Activated CD8-positive, alpha-beta T cell treated with anti-CD3 and anti-CD28 coated beads for 36 hours (primary cell): ENCODE data around the gene DUOXA1. TPM values are rescaled to one million over a fixed set of nuclear protein-coding genes. Genes with fewer than 3 reads are reported as not detected.

Source experiments
- ATAC-seq: fragments of 200-7000 bp; cut with Tn5 transposase; one replicate; pipeline ENCODE4 v1.10.0; 2021; ENCODE audit warnings: mild to moderate bottlenecking, moderate library complexity
- CTCF ChIA-PET: fragments of 350-600 bp; sonication (Branson Sonifier 250); formaldehyde crosslinking; loops from one replicate; lab custom pipeline; 2021; ENCODE audit warnings: antibody characterized with exemption; lab: Charles Lee
- POLR2A ChIA-PET: fragments of 350-600 bp; sonication (Branson Sonifier 250); formaldehyde crosslinking; loops from one replicate; lab custom pipeline; 2021; ENCODE audit warnings: antibody characterized with exemption; lab: Charles Lee
- DNase-seq: peaks from one replicate; pipeline ENCODE4 v3.0.0-alpha.2; 2020
- H3K27ac Mint-ChIP-seq: one replicate; pipeline ENCODE4 v1.8.0; 2021; ENCODE audit warnings: mild to moderate bottlenecking, mixed read lengths
- H3K27me3 Mint-ChIP-seq: one replicate; pipeline ENCODE4 v1.8.0; 2021; ENCODE audit warnings: mixed read lengths
- H3K36me3 Mint-ChIP-seq: one replicate; pipeline ENCODE4 v1.8.0; 2021; ENCODE audit warnings: low read depth, mixed read lengths
- H3K4me1 Mint-ChIP-seq: one replicate; pipeline ENCODE4 v1.8.0; 2021; ENCODE audit warnings: low read depth, mixed read lengths
- H3K4me3 Mint-ChIP-seq: one replicate; pipeline ENCODE4 v1.8.0; 2021; ENCODE audit warnings: mild to moderate bottlenecking, moderate library complexity, mixed read lengths
- H3K9me3 Mint-ChIP-seq: one replicate; pipeline ENCODE4 v1.8.0; 2021; ENCODE audit warnings: mixed read lengths
- CTCF ChIP-seq: fragments of 200-600 bp; IDR thresholded peaks from one replicate; pipeline ENCODE4 v1.8.0; 2022; ENCODE audit warnings: antibody characterized with exemption, mild to moderate bottlenecking
- intact Hi-C: fragments of 100-400 bp; cut with micrococcal nuclease; formaldehyde crosslinking; loops from one replicate; pipeline ENCODE4 v1.10.0; 2022
- total RNA-seq, 2 experiments: library from RNA; stranded (reverse); gene quantifications; one replicate each; pipeline ENCODE4 v1.2.3, GENCODE V29; 2021

Gene DUOXA1
- total RNA-seq, 2 experiments from 2014 or later, result not detected

GRCh38 chr15:45169608-45170480, 40.2 kb upstream of the DUOXA1 start:
- DNase-seq (no peak), ATAC-seq (no peak)
- intact Hi-C loops, result no loop called here
- ChIA-PET POLR2A (interaction anchor here (0.6 to 3.7 kb wide), 3 partner anchors 11 to 24 kb away, joined by 3 to 33 read pairs (median 3); partner anchors contain the start of gene SHF), CTCF (interaction anchor here (1.1 to 8.4 kb wide), 3 partner anchors 11 to 52 kb away, joined by 4 to 131 read pairs (median 6); no protein-coding TSS in a partner anchor)
- Mint-ChIP-seq H3K27me3 (no peaks in the 10 kb centered on the region), H3K4me1 (peaks cover 14% of the 10 kb centered on the region), H3K9me3 (no peaks in the 10 kb centered on the region), H3K36me3 (peaks cover 4% of the 10 kb centered on the region), H3K27ac (no peak overlapping the region), H3K4me3 (no peak overlapping the region)
- TF ChIP-seq CTCF, result no peak

- ATAC-seq (no peak), DNase-seq (no peak)
- ChIA-PET CTCF (interaction anchor here (0.7 to 8.4 kb wide), 7 partner anchors 12 to 106 kb away, joined by 3 to 131 read pairs (median 8); no protein-coding TSS in a partner anchor), POLR2A (interaction anchor here (1.1 to 7.1 kb wide), 4 partner anchors 12 to 32 kb away, joined by 3 to 51 read pairs (median 42); partner anchors contain the start of gene SHF)
- intact Hi-C loops, result no loop called here
- H3K27ac Mint-ChIP-seq, result no peak overlapping the region
- H3K27me3 Mint-ChIP-seq, result no peaks in the 10 kb centered on the region
- peaks cover 4% of the 10 kb centered on the region for H3K36me3 Mint-ChIP-seq
- peaks cover 14% of the 10 kb centered on the region for H3K4me1 Mint-ChIP-seq
- no peak overlapping the region for H3K4me3 Mint-ChIP-seq
- H3K9me3 Mint-ChIP-seq, result no peaks in the 10 kb centered on the region
- no peak for TF ChIP-seq CTCF
These were observed 39.3 kb upstream of the DUOXA1 start for GRCh38 chr15:45168751-45169551.

- ChIA-PET POLR2A (interaction anchor here (0.7 to 7.1 kb wide), 5 partner anchors 12 to 234 kb away, joined by 3 to 51 read pairs (median 33); partner anchors contain the start of gene SHF), CTCF (interaction anchor here (0.7 to 8.4 kb wide), 9 partner anchors 13 to 289 kb away, joined by 3 to 131 read pairs (median 4); partner anchors contain the start of gene SHF)
- ATAC-seq, result no peak
- TF ChIP-seq CTCF, result no peak
- Mint-ChIP-seq H3K36me3 (peaks cover 1% of the 10 kb centered on the region), H3K4me1 (peaks cover 14% of the 10 kb centered on the region), H3K27ac (no peak overlapping the region), H3K4me3 (no peak overlapping the region), H3K27me3 (no peaks in the 10 kb centered on the region), H3K9me3 (no peaks in the 10 kb centered on the region)
- no peak for DNase-seq
- intact Hi-C loops, result no loop called here
These were observed 38.6 kb upstream of the DUOXA1 start for GRCh38 chr15:45168286-45168685.

- no peak for TF ChIP-seq CTCF
- ChIA-PET CTCF (interaction anchor here (0.6 to 8.4 kb wide), 13 partner anchors 13 to 290 kb away, joined by 3 to 131 read pairs (median 4); partner anchors contain the start of gene SHF), POLR2A (interaction anchor here (0.5 to 7.1 kb wide), 8 partner anchors 8 to 235 kb away, joined by 3 to 51 read pairs (median 6); partner anchors contain the start of gene SHF)
- Mint-ChIP-seq H3K27ac (peak overlapping the region; percentile 75), H3K36me3 (peaks cover 1% of the 10 kb centered on the region), H3K4me3 (peak overlapping the region; percentile 63), H3K9me3 (no peaks in the 10 kb centered on the region), H3K4me1 (peaks cover 14% of the 10 kb centered on the region), H3K27me3 (no peaks in the 10 kb centered on the region)
- ATAC-seq (no peak), DNase-seq (no peak)
- intact Hi-C loops, result no loop called here
These were observed 38.0 kb upstream of the DUOXA1 start for GRCh38 chr15:45167631-45168205.
